WTC11 (cell line): ENCODE data around the gene APPBP2. TPM values are rescaled to one million over a fixed set of nuclear protein-coding genes. Genes with fewer than 3 reads are reported as not detected.

Source experiments
- ATAC-seq: fragments of 200-7000 bp; cut with Tn5 transposase; 2 replicates; pipeline ENCODE4 v1.10.0; 2021; ENCODE audit warnings: mild to moderate bottlenecking, moderate library complexity
- CTCF ChIA-PET: fragments of 300-600 bp; sonication (Branson Sonifier 250); formaldehyde crosslinking; loops from one replicate; lab custom pipeline; 2021; ENCODE audit warnings: antibody characterized with exemption; lab: Charles Lee
- POLR2A ChIA-PET: fragments of 350-600 bp; sonication (Branson Sonifier 250); formaldehyde crosslinking; loops from one replicate; lab custom pipeline; 2021; ENCODE audit warnings: antibody characterized with exemption; lab: Charles Lee
- DNase-seq: peaks from one replicate; pipeline ENCODE4 v3.0.0; 2021; ENCODE audit warnings: low spot score
- H3K27ac Mint-ChIP-seq: 2 replicates; pipeline ENCODE4 v1.8.0; 2021; ENCODE audit warnings: mixed read lengths
- H3K27me3 Mint-ChIP-seq: 2 replicates; pipeline ENCODE4 v1.8.0; 2021; ENCODE audit warnings: low read depth, mild to moderate bottlenecking, moderate library complexity, mixed read lengths
- H3K36me3 Mint-ChIP-seq: 2 replicates; pipeline ENCODE4 v1.8.0; 2021; ENCODE audit warnings: mixed read lengths
- H3K4me1 Mint-ChIP-seq: 2 replicates; pipeline ENCODE4 v1.8.0; 2022; ENCODE audit warnings: mixed read lengths
- H3K4me3 Mint-ChIP-seq: 2 replicates; pipeline ENCODE4 v1.8.0; 2021; ENCODE audit warnings: mild to moderate bottlenecking, moderate library complexity, mixed read lengths
- H3K9me3 Mint-ChIP-seq: 2 replicates; pipeline ENCODE4 v1.8.0; 2021; ENCODE audit warnings: mixed read lengths
- AFF4 ChIP-seq: sonication (generic); formaldehyde crosslinking; IDR thresholded peaks from 2 replicates; pipeline ENCODE4 v1.8.1; 2023; ENCODE audit warnings: mild to moderate bottlenecking, missing genetic modification reagents, borderline replicate concordance
- CBFB ChIP-seq: sonication (generic); formaldehyde crosslinking; IDR thresholded peaks from 2 replicates; pipeline ENCODE4 v1.8.1; 2022; ENCODE audit warnings: mild to moderate bottlenecking, low read depth, missing genetic modification reagents
- FOXK1 ChIP-seq: sonication (generic); formaldehyde crosslinking; IDR thresholded peaks from 2 replicates; pipeline ENCODE4 v1.8.0; 2022; ENCODE audit warnings: mild to moderate bottlenecking, moderate library complexity, missing genetic modification reagents
- GABPB1 ChIP-seq: sonication (generic); formaldehyde crosslinking; IDR thresholded peaks from 2 replicates; pipeline ENCODE4 v1.8.1; 2023; ENCODE audit warnings: mild to moderate bottlenecking, missing genetic modification reagents
- GRHL2 ChIP-seq: fragments of 250-450 bp; sonication (Bioruptor Pico); IDR thresholded peaks from 2 replicates; pipeline ENCODE4 v1.8.0; 2022; ENCODE audit warnings: mild to moderate bottlenecking, moderate library complexity; ENCODE audit not compliant: insufficient replicate concordance, severe bottlenecking
- MYBL2 ChIP-seq: sonication (generic); formaldehyde crosslinking; IDR thresholded peaks from 2 replicates; pipeline ENCODE4 v1.8.1; 2023; ENCODE audit warnings: mild to moderate bottlenecking, moderate library complexity, missing genetic modification reagents
- NFATC4 ChIP-seq: fragments of 250-450 bp; sonication (Bioruptor Pico); IDR thresholded peaks from 2 replicates; pipeline ENCODE4 v1.9.0; 2021; ENCODE audit warnings: mild to moderate bottlenecking
- NR1H2 ChIP-seq: sonication (generic); formaldehyde crosslinking; IDR thresholded peaks from 2 replicates; pipeline ENCODE4 v1.9.0; 2021; ENCODE audit warnings: mild to moderate bottlenecking, moderate library complexity, missing genetic modification reagents
- OVOL2 ChIP-seq: fragments of 250-450 bp; sonication (Bioruptor Pico); IDR thresholded peaks from 2 replicates; pipeline ENCODE4 v1.9.0; 2021; ENCODE audit warnings: mild to moderate bottlenecking, borderline replicate concordance
- SMAD4 ChIP-seq: sonication (generic); formaldehyde crosslinking; IDR thresholded peaks from 2 replicates; pipeline ENCODE4 v1.8.0; 2022; ENCODE audit warnings: mild to moderate bottlenecking, missing genetic modification reagents
- SP1 ChIP-seq: sonication (generic); formaldehyde crosslinking; conservative IDR thresholded peaks from 2 replicates; pipeline ENCODE4 v1.8.1; 2022; ENCODE audit warnings: missing genetic modification reagents
- ZNF232 ChIP-seq: sonication (generic); formaldehyde crosslinking; IDR thresholded peaks from 2 replicates; pipeline ENCODE4 v1.8.0; 2022; ENCODE audit warnings: mild to moderate bottlenecking, missing genetic modification reagents
- ZNF396 ChIP-seq: fragments of 250-450 bp; sonication (Bioruptor Pico); IDR thresholded peaks from 2 replicates; pipeline ENCODE4 v1.8.0; 2021; ENCODE audit warnings: mild to moderate bottlenecking, moderate library complexity, borderline replicate concordance
- total RNA-seq: library from RNA; stranded (reverse); gene quantifications from 3 replicates; pipeline ENCODE4 v1.2.3, GENCODE V29; 2021
- TF ChIP-seq, protein P1 (sequence below): sonication (generic); formaldehyde crosslinking; IDR thresholded peaks from 2 replicates; pipeline ENCODE4 v1.8.0; 2023; ENCODE audit warnings: mild to moderate bottlenecking, missing genetic modification reagents
- TF ChIP-seq, protein P2 (sequence below): fragments of 250-450 bp; sonication (Bioruptor Pico); IDR thresholded peaks from 2 replicates; pipeline ENCODE4 v1.9.0; 2021; ENCODE audit warnings: mild to moderate bottlenecking
- TF ChIP-seq, protein P3 (sequence below): fragments of 250-450 bp; sonication (Bioruptor Pico); IDR thresholded peaks from 2 replicates; pipeline ENCODE4 v1.9.0; 2021; ENCODE audit warnings: mild to moderate bottlenecking
- TF ChIP-seq, protein P4 (sequence below): sonication (generic); formaldehyde crosslinking; IDR thresholded peaks from 2 replicates; pipeline ENCODE4 v1.8.0; 2022; ENCODE audit warnings: mild to moderate bottlenecking, missing genetic modification reagents
- TF ChIP-seq, protein P5 (sequence below): sonication (generic); formaldehyde crosslinking; IDR thresholded peaks from 2 replicates; pipeline ENCODE4 v1.8.0; 2022; ENCODE audit warnings: missing genetic modification reagents

APPBP2 gene
- total RNA-seq, 1 experiment from 2014 or later, result 15.3 TPM

- no peak for TF ChIP-seq OVOL2 (CRISPR knock-in tag)
- TF ChIP-seq NR1H2 (CRISPR knock-in tag), result no peak
- TF ChIP-seq SMAD4 (CRISPR knock-in tag), result no peak
- no peak for TF ChIP-seq CBFB (CRISPR knock-in tag)
- TF ChIP-seq, protein P1, sequence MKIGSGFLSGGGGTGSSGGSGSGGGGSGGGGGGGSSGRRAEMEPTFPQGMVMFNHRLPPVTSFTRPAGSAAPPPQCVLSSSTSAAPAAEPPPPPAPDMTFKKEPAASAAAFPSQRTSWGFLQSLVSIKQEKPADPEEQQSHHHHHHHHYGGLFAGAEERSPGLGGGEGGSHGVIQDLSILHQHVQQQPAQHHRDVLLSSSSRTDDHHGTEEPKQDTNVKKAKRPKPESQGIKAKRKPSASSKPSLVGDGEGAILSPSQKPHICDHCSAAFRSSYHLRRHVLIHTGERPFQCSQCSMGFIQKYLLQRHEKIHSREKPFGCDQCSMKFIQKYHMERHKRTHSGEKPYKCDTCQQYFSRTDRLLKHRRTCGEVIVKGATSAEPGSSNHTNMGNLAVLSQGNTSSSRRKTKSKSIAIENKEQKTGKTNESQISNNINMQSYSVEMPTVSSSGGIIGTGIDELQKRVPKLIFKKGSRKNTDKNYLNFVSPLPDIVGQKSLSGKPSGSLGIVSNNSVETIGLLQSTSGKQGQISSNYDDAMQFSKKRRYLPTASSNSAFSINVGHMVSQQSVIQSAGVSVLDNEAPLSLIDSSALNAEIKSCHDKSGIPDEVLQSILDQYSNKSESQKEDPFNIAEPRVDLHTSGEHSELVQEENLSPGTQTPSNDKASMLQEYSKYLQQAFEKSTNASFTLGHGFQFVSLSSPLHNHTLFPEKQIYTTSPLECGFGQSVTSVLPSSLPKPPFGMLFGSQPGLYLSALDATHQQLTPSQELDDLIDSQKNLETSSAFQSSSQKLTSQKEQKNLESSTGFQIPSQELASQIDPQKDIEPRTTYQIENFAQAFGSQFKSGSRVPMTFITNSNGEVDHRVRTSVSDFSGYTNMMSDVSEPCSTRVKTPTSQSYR, result no peak
- TF ChIP-seq GABPB1 (CRISPR knock-in tag), result no peak
- TF ChIP-seq, protein P2, sequence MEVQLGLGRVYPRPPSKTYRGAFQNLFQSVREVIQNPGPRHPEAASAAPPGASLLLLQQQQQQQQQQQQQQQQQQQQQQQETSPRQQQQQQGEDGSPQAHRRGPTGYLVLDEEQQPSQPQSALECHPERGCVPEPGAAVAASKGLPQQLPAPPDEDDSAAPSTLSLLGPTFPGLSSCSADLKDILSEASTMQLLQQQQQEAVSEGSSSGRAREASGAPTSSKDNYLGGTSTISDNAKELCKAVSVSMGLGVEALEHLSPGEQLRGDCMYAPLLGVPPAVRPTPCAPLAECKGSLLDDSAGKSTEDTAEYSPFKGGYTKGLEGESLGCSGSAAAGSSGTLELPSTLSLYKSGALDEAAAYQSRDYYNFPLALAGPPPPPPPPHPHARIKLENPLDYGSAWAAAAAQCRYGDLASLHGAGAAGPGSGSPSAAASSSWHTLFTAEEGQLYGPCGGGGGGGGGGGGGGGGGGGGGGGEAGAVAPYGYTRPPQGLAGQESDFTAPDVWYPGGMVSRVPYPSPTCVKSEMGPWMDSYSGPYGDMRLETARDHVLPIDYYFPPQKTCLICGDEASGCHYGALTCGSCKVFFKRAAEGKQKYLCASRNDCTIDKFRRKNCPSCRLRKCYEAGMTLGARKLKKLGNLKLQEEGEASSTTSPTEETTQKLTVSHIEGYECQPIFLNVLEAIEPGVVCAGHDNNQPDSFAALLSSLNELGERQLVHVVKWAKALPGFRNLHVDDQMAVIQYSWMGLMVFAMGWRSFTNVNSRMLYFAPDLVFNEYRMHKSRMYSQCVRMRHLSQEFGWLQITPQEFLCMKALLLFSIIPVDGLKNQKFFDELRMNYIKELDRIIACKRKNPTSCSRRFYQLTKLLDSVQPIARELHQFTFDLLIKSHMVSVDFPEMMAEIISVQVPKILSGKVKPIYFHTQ (CRISPR knock-in tag), result no peak
- no peak for TF ChIP-seq ZNF396 (CRISPR knock-in tag)
- TF ChIP-seq MYBL2 (CRISPR knock-in tag), result no peak
- TF ChIP-seq AFF4 (CRISPR knock-in tag), result no peak
- TF ChIP-seq, protein P3, sequence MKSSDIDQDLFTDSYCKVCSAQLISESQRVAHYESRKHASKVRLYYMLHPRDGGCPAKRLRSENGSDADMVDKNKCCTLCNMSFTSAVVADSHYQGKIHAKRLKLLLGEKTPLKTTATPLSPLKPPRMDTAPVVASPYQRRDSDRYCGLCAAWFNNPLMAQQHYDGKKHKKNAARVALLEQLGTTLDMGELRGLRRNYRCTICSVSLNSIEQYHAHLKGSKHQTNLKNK (CRISPR knock-in tag), result no peak
- ChIA-PET CTCF (interaction anchor here (0.6 to 1.4 kb wide), 7 partner anchors 13 to 119 kb away, joined by 3 to 6 read pairs (median 3); partner anchors contain the start of gene PPM1D), POLR2A (interaction anchor here (1.0 to 1.2 kb wide), 2 partner anchors 13 to 73 kb away, joined by 3 to 5 read pairs; partner anchors contain the start of gene PPM1D)
- Mint-ChIP-seq H3K4me1 (peaks cover 15% of the 10 kb centered on the region), H3K27ac (peak overlapping the region; percentile 98), H3K36me3 (peaks cover 14% of the 10 kb centered on the region), H3K27me3 (no peaks in the 10 kb centered on the region), H3K9me3 (peaks cover 19% of the 10 kb centered on the region; the same call in 1 of the 2 replicates), H3K4me3 (peak overlapping the region; percentile 98)
- DNase-seq (no peak), ATAC-seq (no peak)
Observed at GRCh38 chr17:60526726-60527125, 684 bp upstream of the APPBP2 start.

DNA sequence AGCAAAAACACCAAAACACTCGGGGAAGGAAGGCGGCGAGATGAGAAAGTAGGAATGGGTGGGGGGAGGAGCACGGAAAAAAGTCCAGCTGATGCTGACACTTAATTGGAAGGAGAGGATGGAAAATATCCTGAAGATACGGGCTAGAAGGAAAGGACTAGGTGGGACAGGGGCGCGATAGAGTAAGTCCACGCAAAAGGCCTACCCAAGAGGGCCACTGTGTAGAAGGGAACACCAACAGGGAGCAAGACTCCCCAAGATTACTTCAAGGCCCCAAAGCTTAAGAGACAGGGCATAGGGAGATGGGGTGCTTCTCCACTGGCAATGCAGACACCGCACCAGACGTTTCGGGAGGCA, 736 bp downstream of the APPBP2 start:
- ATAC-seq (no peak; the same call in 1 of the 2 replicates), DNase-seq (no peak)
- TF ChIP-seq NR1H2 (CRISPR knock-in tag) (no peak), NFATC4 (CRISPR knock-in tag) (no peak), GRHL2 (CRISPR knock-in tag) (no peak), SP1 (no peak), ZNF232 (no peak), FOXK1 (CRISPR knock-in tag) (no peak), CBFB (CRISPR knock-in tag) (no peak)
- TF ChIP-seq, protein P4, sequence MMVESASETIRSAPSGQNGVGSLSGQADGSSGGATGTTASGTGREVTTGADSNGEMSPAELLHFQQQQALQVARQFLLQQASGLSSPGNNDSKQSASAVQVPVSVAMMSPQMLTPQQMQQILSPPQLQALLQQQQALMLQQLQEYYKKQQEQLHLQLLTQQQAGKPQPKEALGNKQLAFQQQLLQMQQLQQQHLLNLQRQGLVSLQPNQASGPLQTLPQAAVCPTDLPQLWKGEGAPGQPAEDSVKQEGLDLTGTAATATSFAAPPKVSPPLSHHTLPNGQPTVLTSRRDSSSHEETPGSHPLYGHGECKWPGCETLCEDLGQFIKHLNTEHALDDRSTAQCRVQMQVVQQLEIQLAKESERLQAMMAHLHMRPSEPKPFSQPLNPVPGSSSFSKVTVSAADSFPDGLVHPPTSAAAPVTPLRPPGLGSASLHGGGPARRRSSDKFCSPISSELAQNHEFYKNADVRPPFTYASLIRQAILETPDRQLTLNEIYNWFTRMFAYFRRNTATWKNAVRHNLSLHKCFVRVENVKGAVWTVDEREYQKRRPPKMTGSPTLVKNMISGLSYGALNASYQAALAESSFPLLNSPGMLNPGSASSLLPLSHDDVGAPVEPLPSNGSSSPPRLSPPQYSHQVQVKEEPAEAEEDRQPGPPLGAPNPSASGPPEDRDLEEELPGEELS, result no peak
- TF ChIP-seq, protein P5, sequence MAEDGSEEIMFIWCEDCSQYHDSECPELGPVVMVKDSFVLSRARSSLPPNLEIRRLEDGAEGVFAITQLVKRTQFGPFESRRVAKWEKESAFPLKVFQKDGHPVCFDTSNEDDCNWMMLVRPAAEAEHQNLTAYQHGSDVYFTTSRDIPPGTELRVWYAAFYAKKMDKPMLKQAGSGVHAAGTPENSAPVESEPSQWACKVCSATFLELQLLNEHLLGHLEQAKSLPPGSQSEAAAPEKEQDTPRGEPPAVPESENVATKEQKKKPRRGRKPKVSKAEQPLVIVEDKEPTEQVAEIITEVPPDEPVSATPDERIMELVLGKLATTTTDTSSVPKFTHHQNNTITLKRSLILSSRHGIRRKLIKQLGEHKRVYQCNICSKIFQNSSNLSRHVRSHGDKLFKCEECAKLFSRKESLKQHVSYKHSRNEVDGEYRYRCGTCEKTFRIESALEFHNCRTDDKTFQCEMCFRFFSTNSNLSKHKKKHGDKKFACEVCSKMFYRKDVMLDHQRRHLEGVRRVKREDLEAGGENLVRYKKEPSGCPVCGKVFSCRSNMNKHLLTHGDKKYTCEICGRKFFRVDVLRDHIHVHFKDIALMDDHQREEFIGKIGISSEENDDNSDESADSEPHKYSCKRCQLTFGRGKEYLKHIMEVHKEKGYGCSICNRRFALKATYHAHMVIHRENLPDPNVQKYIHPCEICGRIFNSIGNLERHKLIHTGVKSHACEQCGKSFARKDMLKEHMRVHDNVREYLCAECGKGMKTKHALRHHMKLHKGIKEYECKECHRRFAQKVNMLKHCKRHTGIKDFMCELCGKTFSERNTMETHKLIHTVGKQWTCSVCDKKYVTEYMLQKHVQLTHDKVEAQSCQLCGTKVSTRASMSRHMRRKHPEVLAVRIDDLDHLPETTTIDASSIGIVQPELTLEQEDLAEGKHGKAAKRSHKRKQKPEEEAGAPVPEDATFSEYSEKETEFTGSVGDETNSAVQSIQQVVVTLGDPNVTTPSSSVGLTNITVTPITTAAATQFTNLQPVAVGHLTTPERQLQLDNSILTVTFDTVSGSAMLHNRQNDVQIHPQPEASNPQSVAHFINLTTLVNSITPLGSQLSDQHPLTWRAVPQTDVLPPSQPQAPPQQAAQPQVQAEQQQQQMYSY, result no peak
- Mint-ChIP-seq H3K36me3 (peaks cover 12% of the 10 kb centered on the region), H3K4me3 (peak overlapping the region; percentile 98), H3K9me3 (0 out of 2 replicates have a peak, but pooled peaks cover 10% of the 10 kb centered on the region), H3K4me1 (peaks cover 15% of the 10 kb centered on the region), H3K27me3 (no peaks in the 10 kb centered on the region), H3K27ac (peak overlapping the region; percentile 98)
- ChIA-PET POLR2A (interaction anchor here (0.8 kb wide), 1 partner anchor 74 kb away, joined by 3 read pairs; the partner anchor contains the start of gene PPM1D), CTCF (interaction anchor here (1.4 kb wide), 1 partner anchor 76 kb away, joined by 4 read pairs; no protein-coding TSS in a partner anchor)
